Activated naive CD8-positive, alpha-beta T cell treated with anti-CD3 and anti-CD28 coated beads, Interleukin-2, amount 50 U/mL, for 16 hours (primary cell): ENCODE data around the gene PPP2R2C.

Experiments
- DNase-seq: peaks from one replicate; pipeline ENCODE4 v3.0.0-alpha.2; 2020; ENCODE audit warnings: low read depth, low spot score

Gene PPP2R2C

DNA sequence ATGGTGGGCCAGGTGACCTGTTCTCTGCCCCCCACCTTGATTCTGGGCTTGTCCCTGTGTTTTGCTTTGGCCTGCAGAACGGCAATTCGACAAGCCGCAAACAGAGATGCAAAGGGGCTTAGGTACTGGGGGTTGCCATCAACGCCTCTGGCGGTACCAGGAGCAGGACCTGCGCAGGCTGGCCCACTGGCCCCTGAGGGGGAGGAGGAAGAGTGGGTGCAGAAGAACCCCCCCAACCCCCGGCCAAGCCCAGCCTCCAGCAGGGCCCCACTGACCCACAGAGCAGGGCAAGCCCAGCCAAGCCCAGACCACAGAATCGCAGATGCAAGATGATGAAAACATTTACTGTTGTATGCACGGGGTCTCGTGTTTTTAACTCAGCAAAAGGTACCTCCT is 89.4 kb downstream of the PPP2R2C start:
- DNase-seq: no peak

DNA sequence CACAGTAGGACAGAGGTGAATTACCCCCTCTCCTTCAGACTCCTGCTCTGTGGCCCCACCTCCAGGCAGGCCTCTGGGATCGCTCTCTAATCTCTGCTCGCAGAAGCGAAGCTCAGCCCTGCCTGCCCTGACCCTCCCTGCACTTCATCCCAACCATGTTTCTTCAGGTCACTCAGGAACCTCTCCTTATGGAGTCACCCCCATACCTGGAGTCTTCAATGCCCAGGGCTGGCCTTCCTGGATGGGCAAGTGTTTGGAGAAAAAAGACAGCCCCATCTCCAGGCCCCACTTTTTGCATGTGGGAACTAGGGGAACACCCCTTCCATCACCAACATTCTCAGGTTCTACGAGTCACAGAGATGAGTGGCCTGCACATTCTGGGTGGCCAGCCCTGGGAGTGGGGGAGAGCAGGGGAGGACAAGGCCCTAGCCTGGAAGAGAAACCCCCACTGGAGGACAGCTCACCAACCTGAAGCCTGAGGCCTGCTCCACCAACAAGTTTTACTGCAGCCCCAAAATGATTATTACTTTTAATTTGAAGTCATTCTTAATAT is 90.8 kb downstream of the PPP2R2C start:
- no peak for DNase-seq

DNA sequence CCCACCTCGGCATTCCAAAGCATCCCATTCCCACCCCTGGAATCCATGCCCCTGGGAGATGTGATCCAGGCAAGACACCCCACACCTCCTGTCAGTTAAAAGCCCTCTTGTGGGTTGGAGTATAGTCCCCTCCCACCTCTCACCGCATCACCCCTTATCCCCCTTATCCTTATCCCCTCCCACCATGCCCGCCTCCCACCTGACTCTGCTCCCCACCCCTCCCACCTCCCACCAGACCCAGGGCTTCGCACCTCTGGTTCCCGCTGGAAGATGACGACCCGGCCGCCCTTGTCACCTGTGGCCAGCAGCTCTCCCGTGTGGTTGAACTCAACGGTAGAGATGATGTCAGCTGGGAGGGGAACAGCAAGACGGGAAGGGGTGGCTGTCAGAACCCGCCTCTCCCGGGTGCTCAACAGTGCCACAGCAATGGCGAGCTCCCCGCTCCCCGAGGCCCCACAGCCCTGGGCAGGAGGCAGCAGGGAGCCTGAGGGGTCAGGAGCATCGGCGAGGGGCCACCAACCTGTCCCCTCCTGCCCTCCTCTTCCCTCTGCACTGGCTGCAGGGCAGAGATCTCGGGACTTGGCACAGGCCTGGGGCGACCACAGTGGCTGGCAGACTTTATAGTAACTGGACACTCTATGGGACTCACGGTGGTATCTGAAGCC is 91.5 kb downstream of the PPP2R2C start:
- no peak for DNase-seq

- no peak for DNase-seq
Measured at GRCh38 chr4:6379767-6380745, 92.4 kb downstream of the PPP2R2C start.

GRCh38 chr4:6378493-6379445 is 93.6 kb downstream of the PPP2R2C start:
- DNase-seq: no peak

GRCh38 chr4:6377626-6378492 is 94.6 kb downstream of the PPP2R2C start:
- DNase-seq: no peak

DNA sequence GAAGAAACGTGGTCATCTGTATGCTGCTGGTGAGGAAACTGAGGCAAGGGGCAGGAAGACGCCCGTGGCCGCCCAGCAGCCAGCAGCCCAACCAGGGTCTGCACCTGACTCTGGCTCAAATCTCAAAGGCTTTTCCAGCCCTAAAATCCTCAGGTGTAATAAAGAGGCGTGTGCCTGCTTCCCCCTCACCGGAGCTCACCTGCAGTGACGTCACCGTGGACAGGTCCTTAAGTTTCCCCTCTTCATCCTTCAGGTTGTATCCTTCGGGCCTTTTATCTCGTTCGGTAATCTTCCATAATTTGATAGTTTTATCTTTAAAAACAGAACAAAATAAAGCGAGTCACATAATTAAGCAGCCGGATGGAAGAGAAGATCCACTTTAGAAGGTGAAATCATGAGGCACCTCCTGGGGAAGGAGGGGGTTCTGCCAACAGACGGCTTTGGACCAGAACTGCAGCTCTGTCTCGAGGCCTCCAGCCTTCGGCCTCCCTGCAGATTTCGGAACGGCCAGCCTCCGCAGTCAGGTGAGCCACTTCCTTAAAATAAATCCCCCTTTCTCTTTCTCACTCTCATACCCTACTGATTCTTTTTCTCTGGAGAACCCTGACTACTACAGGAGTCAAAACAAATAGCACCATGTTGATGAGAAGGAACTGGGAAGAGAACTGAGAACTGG is 96.7 kb downstream of the PPP2R2C start:
- no peak for DNase-seq

DNA sequence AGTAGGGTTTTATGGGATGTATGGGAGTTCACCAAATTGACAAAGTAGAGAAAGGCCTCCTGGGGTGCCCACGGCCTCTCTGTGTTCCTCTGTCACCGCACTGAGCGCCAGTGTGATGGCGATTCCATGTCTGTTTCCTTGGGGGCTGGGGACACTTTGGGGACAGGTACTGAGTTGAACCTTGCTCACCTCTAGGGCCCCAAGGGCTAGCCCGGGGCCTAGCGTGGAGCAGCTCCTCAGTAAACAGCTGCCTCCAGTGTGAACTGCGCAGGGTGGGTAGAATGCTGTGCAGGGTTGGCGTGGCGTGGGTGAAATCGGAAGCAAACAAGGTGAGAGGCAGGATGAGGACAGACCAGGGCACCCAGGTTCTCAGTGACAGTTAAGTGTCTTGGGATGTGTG is 97.8 kb downstream of the PPP2R2C start:
- DNase-seq: no peak

GRCh38 chr4:6373541-6374410 is 98.6 kb downstream of the PPP2R2C start:
- no peak for DNase-seq

GRCh38 chr4:6372649-6373525 is 99.5 kb downstream of the PPP2R2C start:
- no peak for DNase-seq

DNA sequence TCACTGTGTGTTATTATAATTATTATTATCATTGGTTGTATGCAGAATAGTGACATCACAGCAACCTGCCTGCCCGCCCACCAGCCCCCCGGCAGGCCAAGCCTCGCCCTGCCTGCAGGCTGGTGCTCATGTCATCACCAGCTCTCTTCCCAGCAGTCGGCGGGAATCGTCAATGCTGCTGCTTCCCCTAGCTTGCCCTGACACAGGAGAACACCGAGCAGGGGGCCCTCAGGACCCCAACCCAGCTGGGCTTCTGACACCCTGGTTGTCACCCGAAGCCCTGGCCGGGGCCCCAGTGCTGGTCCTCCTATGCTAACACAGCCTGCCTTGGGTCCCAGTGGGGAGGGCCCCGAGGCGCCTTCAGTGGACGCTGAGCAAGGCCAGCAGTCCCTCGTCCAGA is 100.6 kb downstream of the PPP2R2C start:
- DNase-seq: no peak

DNA sequence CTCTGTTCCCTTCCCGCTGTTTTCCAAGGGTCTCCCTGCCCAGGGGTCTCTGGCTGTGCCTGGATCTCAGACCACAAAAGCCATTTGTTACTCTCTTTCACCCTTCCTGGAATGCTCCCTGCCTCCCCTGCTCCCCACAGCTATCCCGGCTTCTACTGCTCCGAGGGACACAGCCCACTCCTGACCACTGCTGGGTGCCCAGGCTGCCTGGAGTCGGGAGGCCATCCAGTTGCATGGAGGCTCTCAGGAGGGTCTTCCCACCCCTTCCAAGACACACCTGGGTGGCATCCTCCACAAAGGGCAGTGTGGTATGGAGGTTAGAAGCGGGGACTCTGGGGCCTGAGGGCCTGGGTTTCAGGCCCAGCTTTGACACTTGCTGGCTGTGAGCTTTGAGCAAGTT is 101.1 kb downstream of the PPP2R2C start:
- no peak for DNase-seq

DNA sequence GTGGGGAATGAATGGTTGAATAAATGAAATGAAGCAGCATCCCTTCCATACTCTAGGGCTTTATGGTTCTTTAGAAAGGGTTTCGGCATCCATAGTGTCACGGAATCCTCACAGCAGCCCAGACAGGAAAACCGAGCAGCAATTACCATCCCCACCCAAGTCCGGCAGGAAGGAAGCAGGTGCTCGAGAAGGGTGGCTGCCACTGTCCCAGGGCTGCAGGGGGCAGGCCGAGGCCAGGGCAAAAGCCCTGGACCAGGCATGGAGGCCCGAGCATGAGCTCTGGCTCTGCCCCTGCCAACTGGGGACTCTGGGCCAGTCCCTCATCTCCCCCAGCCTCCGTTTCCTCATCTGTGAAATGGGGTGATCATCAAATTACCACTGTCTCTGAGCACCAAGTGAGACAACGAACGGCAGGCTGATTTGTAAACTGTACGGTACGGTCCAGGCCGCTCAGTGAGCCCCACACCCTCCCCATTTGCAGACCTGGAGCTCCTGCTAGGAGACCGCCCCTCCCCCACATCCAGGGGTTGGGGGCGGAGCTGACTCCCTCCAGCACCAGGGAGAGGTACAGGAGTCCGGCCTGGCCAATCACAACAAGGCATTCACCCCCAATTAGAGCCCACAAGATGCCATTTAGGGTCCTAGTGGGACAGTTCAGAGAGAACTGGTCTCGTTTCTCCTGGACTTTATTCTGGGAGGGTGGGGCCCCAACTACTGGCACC is 102.3 kb downstream of the PPP2R2C start:
- DNase-seq: no peak

DNA sequence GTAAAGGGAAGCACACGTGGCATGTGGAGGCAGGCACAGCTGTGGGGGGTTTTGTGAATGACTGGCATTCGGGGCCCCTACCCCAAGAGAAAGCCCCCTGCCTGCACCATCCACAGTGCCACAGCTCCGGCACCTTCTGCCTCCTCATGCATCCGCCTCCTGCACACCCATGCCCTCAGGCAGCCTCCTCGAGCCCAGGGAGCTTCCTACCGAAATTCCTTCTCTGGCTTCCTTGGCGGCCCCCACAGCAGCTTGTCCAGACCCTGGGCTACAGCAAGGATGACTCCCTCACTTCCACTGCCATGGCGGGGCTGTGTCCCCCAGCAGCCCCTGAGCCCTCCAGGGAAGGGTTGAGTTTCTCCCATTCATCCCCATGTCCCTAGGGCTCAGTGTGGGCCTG is 102.9 kb downstream of the PPP2R2C start:
- DNase-seq: no peak

- no peak for DNase-seq
Measured at GRCh38 chr4:6369035-6369434, 103.4 kb downstream of the PPP2R2C start.

GRCh38 chr4:6368601-6369000 is 103.8 kb downstream of the PPP2R2C start:
- no peak for DNase-seq

DNA sequence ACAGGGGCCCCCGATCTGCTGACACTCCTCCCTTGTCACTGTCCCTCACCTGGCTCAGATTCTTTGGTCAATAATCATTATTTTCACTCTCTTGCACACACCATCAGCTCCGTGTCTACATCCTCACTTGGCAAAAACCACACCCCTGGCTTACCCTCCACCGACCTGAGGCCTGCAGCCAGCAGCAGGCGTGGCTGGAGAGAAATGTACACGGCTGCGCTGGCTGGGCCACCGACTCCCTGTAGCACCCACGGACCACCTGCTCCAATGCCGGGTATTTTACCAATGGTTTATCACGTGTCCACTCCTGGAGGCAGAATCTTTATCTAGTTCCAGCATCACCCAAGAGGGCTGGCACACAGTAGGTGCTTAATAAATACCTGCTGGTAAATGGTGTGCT is 104.3 kb downstream of the PPP2R2C start:
- DNase-seq: no peak
